A673 (cell line): Measurements from ENCODE around the gene DLG2.

ENCODE experiments used
- CTCF ChIP-seq: fragments of 300-800, 200-600 bp; sonication (generic); conservative IDR thresholded peaks from 2 replicates; pipeline ENCODE4 v1.5.1; 2017; ENCODE audit warnings: low read depth, mild to moderate bottlenecking, antibody characterized with exemption, low read length, moderate library complexity, mixed read lengths
- EZH2 ChIP-seq: fragments of 200-600 bp; sonication (generic); IDR thresholded peaks from 2 replicates; pipeline ENCODE4 v1.6.1; 2017; ENCODE audit warnings: borderline replicate concordance, low read depth, mild to moderate bottlenecking, mixed read lengths, antibody characterized with exemption, low read length; ENCODE audit not compliant: poor library complexity, severe bottlenecking

DNA sequence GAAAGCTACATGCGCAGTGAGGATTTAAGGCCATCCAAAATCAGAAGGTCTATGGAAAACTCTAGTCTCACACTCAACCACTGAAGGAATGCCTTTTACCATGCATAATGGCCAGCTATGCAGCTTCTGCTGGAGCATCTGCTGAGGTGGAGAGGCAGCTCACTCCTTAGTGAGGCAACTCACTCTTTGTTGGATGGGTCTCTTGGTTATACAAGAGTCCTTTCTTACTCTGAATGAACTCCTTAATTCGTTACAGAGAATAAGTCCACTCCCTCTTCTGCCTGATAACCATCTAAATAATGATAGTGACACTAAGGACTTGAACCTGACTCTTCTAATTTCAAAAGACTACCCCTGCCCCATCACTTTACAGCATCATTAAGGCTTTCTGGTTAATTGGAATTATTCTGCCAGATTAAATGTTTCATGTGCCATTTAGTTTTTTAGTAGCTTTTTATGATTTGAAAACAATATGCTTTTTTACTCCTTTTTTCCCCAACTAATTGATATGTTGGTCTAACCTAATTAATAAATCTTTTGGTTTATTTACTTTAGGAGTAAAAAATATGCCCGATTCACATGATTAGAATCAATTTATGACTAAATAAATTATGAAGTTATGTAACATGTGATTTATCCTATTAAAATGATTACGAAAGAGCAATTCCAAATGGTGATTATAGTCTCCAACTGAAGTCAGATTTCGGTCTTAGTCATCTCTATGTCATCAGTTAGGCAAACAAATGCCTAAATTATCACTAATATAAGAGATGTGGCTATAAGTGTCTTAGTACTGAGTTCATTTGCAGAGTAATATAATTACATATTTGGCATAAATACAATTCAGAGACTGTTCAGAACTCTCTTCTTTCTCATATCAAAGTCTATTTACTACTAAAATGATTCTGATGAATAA lies 2054.3 kb downstream of the DLG2 start:
- TF ChIP-seq CTCF (no peak), EZH2 (no peak)
